Measurements from ENCODE around the gene SREBF2.
"Not testable (repeated sequence)": the region's sequence is repeated elsewhere in the genome, so short reads cannot be mapped to it uniquely, and the experiment has no call there.

Gene SREBF2

DNA sequence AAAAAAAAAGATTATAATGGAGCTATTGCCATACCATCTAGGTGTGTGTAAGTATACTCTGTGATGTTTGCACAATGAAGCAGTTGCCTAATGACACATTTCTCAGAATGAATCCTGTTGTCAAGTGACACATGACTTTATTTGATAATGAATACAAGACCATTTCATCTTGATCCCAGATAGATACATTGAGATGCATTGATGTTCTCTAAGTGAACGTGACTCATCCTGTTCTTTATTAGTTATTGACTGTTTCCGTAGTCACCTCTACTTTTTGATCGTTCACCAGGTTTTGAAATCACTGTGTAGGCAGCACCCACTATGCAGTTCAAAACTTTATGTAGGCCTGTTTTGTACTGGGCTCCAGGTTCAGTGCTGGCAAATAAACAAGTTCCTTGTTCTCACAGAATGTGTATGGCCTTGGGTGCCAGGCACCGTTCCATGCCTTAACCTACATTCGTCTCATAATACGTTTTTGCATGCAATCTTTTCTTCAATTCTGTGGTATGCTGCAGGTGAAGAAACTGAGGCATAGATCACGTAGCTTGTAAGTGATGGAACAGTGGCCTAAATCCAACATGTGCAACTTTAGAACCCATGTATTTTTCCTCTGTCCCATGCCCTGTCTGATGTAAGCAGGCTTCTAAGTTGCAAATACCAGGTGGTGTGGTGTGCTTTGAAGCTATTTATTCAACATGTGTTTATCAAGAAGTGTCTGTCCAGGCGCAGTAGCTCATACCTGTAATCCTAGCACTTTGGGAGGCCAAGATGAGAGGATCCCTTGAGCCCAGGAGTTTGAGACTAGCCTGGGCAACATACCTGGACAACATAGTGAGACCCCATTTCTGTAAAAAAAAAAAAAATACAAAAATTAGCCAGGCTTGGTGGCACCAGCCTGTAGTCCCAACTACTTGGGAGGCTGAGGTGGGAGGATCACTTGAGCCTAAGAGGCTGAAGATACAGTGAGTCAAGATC, 10.4 kb downstream of the SREBF2 start:
- no peak for DNase-seq (ENCODE audit: low read depth)

DNA sequence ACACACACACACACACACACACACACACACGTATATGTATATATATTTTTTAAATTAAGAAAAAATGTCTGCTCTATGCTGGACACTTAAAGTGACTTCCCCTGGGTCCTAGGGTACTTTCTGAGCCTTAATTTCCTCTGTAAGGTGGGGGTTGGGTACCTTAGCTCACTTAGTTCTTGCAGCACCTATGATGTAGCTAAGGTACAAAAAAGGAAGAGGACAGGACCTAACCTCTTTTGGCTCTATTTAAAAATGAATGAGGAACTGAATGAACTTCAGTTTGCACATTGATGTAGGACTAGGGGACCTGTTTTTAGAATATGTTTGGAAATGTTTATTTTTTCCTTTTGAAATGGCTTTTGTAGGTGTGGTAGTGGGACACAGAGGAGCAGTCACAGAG, 11.1 kb downstream of the SREBF2 start:
- no peak for DNase-seq (ENCODE audit: low read depth)

DNA sequence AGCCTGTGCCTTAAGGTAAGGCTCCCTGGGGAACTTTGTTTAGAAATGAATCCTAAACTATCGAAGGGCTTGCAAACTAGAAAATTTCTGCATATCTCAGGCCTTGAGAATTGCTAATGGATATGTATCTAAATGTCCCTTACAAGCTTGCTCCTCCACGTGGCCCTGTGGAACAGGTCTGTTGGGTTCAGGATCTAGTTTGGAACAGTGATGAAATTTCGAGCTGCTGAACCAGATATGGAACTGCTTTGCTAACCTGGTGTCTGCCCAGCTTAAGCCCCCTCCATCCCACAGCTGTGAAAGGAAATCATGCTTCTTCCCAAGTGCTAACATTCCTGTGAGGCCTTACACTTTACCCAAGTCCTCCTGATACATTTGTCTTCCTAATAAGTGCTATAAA, 11.6 kb downstream of the SREBF2 start:
- no peak for DNase-seq (ENCODE audit: low read depth)

DNA sequence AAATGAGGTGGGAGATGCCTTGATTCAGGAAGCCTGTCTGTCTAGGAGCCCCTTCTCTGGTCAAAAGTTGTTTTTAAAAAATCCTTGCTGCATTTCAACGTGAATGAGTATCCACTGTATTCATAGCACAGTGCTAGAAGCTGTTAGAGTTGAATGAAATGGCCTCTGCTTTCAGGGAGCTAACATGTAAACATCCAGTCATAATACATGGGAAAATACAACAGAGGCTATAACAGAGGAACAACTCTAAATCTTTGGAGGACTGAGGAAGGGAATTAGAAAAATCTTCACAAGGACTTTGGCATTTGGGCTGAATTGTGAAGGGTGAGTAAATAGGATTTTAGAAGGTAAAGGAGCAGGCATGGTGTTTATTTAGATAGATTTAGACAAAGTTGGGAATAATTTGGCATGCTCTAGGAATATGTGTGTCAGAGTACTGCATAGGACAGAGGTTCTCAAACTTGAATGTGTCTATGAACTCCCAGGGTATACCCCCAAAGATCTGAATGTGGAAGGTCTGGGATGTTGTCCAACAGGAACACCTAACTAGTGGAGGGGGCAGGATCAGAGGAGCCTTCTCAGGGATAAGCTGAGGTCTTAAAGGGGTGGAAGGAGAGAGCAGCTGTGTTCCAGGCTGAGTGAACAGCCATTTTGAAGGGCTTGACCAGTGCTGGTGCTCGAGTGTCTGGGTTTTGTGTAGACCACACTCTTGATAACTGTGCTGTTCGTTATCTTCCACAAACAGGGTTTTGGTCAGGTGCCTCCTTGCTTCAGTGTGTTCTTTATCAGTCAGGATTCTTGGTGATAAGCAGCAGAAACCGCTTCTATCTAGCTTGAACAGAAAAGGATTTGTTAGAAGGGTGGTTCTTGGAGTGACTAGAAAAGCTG, 12.7 kb downstream of the SREBF2 start:
- DNase-seq (ENCODE audit: low read depth) = no peak

DNA sequence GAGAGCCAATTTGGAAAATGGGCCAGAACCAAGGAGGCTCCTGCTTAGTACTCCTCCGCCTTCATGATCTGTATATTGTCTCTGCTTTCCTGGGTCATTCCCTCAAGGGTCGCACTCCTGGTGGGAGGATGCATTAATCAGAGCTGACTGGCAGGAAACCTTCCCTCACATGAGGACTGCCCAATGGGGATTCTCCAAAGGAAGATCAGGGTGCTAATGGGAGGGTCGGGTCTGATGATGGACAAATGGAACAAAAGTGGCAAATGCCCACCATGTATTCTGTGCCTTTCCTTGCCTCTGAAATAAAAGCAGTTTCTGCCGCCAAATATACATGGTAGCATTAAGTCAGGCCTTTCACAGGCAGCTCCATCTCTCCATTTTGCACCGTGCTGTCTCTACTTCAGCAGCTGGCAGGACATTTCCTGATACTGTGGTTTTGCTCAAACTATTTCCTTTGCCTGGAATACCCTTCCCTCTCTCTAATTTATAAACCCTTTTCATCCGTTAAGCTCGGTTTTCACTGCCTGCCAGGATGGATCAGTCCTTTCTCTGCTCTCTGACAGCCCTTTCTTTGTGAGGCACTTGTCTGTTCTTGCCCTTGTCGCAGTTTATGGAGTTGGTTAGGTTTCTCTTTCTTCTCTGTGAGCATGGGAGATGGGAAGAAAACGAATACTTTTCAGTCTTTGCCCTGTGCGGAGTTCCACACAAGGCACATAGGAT, 13.5 kb downstream of the SREBF2 start:
- no peak for DNase-seq (ENCODE audit: low read depth)

DNA sequence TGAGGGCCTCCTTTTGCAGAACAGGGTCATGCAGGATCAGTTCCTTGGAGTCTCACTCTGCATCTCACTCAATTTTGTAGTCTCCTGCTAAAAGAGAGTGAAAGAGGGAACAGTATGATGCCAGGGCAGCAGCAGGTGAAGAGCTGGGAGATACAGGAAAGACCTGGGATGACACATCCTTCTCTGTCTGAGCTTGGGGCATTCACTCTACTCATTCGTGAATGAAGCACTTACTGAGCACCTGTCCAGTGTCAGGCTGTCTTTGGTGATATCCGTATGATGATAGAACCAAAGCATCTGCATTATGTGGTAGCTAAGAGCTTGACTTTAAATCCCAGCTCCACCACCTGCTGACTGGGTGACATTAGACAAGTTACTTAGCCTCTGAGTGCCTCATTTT, 14.4 kb downstream of the SREBF2 start:
- no peak for DNase-seq (ENCODE audit: low read depth)

DNA sequence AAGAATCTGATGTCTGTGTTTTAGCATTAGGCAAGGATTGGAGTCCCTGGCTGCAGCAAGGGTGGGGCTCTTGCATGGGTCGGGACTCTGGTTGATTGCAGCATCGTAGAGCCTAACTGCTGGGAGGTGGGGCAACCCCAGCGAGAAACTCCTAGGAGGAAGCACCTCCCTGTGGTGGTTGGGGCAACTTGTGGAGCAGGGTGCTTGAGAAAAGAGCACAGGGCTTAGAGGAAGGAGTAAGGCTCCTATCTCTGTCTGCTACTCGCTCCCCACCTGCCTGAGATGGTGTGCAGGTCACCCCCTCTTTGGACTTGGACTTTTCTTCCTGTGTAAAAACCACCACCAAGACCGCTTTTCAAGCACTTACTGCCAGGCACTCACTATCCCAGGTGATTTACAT, 15.6 kb downstream of the SREBF2 start:
- DNase-seq (ENCODE audit: low read depth) = no peak

DNA sequence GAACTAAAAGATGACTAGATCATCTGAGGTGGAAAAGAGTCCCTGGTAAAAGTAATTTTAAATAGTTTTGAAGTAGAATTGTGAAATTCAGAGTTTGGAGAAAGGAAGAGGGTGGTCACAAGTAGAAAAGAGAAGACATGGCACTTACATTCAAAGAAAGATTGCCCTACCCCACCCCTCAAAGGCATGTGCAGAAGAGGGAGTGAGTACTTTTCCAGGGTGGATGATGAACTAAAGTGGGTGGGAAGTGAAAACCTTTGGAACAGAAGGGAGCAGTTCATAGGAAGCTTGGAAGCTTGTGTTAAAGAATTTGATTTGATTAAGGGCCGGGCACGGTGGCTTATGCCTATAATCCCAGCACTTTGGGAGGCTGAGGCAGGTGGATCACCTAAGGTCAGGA, 23.6 kb downstream of the SREBF2 start:
- DNase-seq (ENCODE audit: low read depth) = no peak

DNA sequence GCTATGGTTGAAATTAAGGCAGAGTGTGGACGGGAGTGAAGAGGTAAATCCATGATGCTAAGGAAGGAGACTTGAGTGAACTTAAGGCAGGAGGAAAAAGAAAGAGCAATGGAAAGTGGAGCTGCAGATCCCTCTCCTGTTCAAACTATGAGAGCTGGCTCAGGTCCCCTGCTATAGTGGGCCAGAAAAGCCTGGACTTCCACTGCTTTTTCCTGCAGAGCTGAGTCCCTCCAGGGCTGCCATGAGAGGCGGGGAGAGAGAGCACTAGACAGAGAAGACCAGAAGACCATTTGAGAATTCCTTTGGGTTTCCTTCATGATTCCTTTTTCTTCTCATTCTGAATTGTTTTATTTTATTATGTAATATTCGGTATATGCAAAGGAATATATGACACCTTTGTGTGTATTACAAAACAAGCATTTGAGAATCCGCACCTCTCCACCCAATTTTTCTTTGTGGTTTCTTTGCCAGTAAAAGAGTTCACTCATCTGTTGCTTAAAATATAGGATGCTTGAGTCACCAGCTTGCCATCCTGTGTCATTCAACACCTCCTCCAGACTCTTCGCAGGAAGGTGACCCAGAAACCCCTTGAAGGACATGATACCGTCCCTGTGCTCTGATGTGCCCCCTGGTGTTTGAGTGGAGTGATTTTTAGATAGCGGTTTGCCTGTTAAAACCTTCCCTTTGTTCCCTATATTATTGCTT, 24.4 kb downstream of the SREBF2 start:
- DNase-seq (ENCODE audit: low read depth) = peak; percentile 87

DNA sequence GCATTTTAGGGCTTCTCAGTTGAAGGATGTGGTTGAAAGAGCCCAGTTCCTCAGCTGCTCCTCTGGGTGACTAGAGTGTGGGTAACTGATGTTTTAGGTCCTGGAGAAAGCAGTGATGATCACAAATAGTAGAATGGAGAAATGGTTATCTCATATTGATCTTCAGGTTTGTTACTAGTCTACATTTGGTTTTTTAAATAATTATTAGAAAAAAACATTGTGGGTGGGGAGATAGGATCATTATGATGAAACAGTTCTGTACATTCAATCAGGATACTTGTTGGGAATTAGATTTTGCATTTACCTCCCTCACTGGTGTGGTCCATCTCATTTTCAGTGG, 24.9 kb downstream of the SREBF2 start:
- DNase-seq (ENCODE audit: low read depth) = no peak

DNA sequence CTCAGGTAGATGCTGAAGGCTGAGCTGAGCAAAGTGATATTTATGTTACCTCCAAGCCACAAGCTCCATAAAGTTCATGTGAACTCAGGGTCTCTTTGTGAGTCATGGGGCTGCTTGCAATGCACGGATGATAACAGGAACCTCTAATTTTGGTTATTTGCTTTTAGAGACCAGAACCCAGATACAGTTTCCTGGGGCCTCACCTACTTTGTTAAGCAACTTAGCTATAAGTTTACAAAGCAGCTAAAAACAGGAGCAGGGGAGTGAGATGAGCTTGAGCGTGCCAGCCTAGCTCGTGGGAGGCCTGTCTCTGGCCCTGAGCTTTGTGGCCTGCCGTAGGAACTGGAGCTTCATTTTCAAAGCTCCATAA, 29.2 kb downstream of the SREBF2 start:
- DNase-seq (ENCODE audit: low read depth) = no peak

DNA sequence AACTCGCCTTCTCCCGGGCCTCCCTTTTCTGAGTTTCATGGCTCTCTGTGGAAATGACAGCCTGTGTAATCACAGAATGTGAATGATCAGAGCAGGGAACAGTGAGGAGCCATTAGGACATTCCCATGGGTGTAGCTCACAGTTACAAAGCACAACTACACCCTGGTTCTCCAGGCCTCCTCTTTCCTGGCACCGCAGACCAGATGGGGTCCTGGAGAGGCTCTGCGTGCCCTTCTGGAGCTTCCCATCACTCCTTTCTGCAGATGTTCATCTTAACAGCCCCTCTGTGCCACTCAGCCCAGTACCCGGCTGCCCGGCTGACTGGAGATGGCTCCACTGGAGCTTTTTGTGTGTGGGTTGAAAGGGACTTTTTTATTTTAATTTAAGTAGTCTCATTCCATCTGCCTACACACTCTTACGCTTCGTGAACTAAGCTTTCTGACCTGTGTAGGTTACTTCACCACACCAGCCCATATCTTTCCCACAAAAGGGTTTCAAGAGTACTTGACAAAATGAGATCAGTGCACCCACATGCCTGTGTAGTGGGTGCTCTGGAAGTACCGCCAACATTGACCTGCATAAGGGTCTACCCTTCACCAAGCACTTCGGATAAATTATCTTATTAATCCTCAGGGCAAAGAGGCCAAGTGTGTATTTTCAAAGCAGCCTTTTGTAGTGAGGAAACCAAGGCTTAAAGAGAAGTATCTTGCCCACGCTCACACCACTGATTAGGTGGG, 29.8 kb downstream of the SREBF2 start:
- DNase-seq (ENCODE audit: low read depth) = no peak

DNA sequence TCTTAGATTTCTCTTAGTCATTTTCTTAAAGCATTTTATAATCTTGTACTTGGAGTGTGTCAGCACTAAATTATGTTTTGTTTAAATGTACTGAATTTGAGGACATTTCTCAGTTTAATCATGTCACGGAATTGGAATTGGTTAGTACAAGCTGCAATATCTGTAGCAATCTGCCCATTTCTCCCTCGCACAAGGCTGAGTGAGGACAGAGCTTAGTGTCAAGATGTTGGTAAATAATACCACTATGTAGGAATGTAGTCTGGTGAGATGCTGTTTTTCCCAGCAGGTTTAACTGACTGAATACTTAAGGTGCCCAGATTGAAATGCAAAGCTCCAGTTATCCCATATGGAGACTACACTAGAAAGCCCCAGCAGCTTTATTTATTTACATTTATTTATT, 30.6 kb downstream of the SREBF2 start:
- no peak for DNase-seq (ENCODE audit: low read depth)

DNA sequence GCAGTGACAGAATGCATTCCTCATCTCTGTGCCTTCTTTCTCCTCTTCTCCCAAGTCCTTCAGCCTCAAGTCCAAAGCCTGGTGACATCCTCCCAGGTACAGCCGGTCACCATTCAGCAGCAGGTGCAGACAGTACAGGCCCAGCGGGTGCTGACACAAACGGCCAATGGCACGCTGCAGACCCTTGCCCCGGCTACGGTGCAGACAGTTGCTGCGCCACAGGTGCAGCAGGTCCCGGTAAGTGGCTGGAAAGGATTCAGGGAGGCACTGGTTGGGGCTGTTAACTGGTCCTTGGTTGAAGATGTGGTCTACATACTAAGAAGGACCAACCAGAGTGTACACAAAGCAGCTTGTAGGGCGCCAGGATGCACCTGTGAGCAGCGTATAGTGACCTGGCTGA, 35.7 kb downstream of the SREBF2 start:
- no peak for DNase-seq (ENCODE audit: low read depth)

DNA sequence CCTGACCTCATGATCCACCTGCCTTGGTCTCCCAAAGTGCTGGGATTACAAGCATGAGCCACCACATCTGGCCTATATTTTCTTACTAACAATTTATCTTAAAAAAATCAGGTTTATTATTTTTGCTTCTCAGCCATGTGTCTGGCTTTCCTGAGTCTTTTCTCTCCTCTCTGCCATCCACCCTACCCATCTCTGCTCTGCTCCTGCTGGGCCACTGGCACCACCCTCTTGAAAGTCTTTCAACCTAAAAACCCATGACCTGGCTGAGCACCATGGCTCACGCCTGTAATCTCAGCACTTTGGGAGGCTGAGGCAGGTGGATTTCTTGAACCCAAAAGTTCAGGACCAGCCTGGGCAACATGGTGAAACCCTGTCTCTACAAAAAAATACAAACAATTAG, 37.2 kb downstream of the SREBF2 start:
- DNase-seq (ENCODE audit: low read depth) = not testable (repeated sequence)

DNA sequence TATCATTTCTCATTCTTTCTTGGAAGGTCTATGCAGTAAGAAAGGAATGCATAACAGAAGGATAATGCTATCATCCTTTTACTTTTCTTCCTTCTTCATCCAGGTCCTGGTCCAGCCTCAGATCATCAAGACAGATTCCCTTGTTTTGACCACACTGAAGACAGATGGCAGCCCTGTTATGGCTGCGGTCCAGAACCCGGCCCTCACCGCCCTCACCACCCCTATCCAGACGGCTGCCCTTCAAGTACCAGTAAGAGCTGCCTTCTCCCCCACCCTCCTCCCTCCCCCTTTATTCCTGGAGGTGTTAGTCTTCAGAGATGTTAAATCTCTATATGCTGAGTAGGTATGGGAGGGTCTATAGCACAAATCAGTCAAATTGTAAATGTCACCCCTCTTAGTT, 37.9 kb downstream of the SREBF2 start:
- no peak for DNase-seq (ENCODE audit: low read depth)

DNA sequence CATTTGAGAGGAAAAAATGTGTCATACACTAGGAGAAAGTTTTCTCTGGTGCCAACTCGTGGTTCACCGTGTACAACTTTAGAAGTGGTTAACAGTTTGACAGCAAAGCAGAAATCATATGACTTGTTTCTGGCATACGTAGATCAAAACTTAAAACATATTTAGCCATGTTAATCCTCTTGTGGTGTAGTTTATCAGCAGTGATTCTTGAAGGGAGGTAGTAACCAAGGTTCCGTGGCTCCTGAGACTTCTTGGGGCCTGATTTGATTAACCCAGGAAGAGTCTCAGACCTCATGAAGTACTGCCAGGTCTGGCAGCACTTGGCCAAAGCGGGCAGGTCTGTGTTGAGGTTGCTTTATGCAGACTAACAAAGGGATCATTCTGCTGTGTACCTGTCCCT, 40.5 kb downstream of the SREBF2 start:
- DNase-seq (ENCODE audit: low read depth) = no peak

DNA sequence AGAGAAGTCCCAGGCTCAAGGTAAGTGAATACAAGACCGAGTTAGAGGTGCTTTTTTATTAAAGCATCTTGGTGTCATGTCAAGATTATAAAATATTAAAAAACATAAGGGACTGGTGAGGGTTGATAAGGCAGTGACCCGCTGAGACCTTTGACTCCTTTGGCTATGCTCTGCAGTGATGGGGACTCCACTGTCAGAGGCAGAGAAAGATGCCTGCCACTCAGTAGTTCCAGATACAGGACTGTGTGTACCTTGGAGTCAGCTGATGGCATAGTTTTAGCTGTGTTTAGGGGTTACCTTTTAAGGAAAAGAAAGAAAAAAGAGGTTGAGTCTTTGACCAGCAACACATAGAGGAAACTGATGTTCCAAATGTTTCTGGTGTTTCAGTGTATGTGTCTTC, 41.2 kb downstream of the SREBF2 start:
- no peak for DNase-seq (ENCODE audit: low read depth)

DNA sequence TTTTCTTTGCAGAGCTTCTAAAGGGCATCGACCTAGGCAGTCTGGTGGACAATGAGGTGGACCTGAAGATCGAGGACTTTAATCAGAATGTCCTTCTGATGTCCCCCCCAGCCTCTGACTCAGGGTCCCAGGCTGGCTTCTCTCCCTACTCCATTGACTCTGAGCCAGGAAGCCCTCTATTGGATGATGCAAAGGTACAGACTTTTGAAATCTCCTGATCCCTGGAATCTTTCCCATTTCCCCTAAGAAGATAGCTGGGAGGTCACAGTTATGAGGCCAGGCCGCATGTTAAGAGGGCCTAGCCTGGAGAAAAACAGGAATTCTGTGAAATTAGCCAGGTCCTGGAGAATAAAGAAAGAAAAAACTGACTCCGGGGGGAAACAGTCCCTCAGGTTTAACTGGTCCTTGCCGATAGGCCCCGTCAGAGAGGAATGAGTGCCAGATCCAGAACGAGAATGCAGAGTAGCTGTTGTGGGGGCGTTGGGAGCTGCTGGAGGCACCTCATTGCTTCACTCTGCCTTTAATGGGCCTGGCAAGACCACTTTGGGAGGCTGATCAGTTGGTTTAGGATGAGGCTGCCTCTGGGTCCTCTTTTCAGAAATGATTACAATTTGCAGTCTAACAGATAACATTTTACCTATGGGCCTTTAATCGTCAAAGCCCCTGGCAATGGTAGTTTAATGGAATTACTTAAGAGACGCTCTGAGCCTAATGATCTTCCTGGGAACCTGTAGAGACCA, 42.8 kb downstream of the SREBF2 start:
- no peak for DNase-seq (ENCODE audit: low read depth)

DNA sequence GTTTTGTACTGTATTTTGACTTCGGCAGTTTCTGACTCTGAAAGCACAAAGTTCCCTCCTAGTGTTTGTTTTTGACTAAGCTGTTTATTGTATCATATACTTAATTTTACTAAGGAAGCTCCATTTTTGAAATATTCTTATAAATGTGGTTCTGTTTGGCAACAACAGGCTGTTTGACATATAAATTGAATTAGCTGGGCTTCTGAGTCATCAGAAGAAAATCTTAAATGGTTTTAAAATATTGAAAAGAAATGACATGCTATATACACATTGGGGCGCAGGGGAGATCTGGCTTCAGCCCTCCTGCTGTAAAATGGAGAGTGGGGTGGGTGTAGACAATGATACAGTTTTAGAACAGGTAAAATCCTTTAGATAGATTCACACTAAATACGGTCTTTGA, 43.4 kb downstream of the SREBF2 start:
- DNase-seq (ENCODE audit: low read depth) = peak; percentile 18

DNA sequence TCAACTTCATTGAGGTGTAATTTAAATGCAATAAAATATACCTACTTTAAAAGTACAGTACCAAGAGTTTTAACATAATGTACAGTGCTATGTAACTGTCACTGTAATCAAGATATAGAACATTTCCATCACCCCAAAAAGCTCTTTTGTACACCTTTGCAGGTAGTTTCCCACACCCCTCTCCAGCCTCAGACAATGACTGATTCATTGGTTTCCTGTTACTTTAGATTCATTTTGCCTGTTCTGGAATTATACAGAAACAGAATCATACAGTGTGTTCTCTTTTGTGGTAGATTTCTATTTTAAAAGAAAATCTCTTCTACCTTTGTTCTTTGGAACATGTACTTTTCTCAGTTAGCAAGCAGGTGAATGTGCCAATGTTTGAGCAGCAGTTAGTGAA, 43.8 kb downstream of the SREBF2 start:
- DNase-seq (ENCODE audit: low read depth) = no peak
